ENCODE results near the gene CTNS.

Gene CTNS

DNA sequence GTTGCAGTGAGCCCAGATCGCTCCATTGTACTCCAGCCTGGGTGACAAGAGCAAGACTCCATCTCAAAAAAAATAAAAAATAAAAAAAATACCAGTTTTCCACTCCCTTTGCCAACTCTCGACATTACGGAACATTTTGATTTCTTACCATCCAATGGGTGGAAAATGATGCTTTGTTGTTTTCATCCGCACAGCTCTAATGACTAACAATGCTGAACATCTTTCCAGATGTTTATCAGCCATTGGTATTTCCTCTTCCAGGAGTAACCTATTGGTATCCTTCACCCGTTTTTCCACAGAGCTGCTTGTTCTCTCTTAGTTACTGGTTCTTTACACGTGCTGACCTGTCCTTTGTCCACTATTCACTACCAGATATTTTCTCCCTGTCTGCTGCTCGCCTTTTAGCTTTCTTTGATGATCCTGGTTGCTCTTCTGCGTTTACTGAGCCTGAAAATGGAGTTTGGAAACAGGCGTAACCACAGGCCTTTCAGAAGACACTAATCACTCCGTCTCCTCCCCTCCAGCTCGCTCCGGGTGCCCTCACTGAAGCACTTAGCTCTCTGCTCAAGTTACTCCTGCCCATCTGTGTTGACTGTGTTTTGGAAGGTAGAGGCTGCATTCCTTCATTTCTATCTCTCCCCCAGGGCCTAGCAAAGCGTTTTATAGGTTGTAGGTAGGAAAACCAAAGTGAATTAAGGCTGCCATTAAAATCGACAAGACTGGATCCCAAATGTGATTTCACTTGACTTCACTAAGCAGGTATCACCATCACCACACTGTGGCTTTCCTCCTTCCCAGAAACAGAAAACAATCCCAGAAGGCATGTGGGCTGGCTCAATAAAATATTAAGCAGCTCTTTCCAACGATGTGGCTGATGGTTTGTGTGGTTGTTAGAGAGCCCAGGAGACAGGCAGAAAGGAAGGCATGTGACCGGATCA is 9.5 kb upstream of the CTNS start:
- DNase-seq (ENCODE audit: low spot score) = no peak

DNA sequence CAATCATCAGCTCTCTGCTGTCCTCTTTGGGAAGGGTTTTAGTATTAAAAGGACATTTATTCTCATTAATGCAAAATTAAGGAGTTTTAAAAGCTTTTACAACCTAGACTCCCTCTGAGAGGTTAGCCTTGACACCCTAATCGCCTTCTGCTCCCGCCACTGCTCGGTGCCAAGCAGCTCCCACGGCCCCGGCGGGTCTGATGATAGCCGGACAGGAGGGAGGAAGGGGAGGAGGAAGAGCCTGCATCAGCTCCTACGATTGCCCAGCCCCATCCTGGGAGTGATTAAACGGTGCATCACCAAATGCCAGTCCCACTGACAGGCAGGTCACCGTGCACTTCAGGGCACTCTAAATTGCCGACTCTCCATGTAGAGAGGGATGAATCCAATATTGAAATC is 8.8 kb upstream of the CTNS start:
- DNase-seq (ENCODE audit: low spot score) = no peak

DNA sequence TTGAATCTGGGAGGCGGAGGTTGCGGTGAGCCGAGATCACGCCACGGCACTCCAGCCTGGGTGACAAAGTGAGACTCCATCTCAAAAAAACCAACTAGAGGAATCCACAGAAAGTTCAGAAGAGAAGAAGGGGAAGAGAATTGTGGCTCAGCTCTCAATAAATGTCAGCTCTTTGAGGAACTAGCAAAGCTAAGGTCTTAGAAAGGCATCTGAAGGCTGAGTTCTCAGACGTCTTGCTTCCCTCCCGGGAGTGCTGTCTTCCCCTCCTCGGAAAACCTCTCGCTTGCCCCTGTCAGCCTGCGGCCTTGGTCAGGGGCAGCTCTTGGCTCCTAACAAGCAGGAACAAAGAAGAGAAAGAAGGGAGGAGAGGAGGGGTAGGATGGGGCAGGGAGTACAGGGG is 5.8 kb upstream of the CTNS start:
- DNase-seq (ENCODE audit: low spot score) = peak; percentile 40

GRCh38 chr17:3632287-3632686 is 4.3 kb upstream of the CTNS start:
- no peak for DNase-seq (ENCODE audit: low spot score)

GRCh38 chr17:3635474-3636153 is 946 bp upstream of the CTNS start:
- DNase-seq (ENCODE audit: low spot score) = no peak

DNA sequence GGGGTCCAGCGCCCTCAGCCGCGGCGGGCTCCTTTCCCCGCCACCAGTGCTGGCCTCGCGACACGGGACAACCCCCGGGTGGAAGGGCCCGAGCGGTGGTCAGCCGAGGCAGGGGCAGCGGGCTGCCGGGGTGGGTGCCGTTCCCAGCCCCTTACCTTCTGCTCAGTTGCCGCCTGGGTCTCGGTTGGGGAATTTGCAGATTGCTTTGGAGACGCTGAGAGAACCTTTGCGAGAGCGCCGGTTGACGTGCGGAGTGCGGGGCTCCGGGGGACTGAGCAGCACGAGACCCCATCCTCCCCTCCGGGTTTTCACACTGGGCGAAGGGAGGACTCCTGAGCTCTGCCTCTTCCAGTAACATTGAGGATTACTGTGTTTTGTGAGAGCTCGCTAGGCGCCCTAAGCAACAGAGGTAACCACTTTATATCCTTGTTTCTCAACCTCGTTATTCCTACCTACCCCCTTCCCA is 381 bp downstream of the CTNS start:
- no peak for DNase-seq (ENCODE audit: low spot score)

DNA sequence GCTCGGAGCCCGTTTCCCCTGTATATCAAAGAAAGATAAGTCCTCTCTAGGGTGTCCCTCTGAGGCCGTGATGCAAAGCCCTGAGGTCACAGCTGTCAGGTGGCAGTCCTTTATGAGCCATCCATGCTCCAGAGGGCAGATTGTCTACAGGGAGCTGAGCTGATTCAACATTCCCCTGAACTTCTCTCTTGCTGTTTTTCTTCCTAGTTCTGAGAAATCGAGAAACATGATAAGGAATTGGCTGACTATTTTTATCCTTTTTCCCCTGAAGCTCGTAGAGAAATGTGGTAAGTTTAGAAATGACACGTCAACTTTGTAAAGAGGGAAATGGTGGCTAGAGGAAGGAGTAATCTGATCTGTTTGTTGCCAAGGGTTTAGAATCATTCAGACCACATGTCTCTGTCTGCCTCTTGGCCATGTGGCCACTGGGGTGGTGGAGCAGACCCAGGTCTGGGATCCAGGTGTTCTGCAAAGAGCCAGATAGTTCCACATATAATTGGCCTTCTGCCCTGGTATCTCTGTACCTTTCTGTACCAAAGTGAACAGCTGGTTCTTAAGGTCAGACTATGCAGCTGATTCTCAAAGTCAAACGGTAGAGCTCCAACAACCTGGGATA is 3.5 kb downstream of the CTNS start:
- DNase-seq (ENCODE audit: low spot score) = peak; percentile 71

DNA sequence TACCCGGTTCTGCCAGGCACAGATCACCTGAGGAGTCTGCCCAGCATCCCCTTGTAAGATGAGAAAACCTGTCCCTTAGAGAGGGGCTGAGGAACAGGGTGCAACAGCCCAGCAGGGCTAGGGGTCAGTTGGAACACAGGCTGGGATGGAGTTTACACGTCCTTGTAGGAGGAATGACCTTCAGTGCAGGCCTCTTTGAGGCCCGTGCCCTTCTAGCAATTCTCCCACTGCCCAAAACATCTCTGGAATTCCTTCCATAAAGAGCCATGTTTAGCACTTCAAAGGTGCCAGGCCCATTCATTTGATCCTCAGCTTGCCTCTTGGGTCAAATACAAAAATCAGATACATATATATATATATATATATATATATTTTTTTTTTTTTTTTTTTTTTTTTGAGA is 4.5 kb downstream of the CTNS start:
- no peak for DNase-seq (ENCODE audit: low spot score)

DNA sequence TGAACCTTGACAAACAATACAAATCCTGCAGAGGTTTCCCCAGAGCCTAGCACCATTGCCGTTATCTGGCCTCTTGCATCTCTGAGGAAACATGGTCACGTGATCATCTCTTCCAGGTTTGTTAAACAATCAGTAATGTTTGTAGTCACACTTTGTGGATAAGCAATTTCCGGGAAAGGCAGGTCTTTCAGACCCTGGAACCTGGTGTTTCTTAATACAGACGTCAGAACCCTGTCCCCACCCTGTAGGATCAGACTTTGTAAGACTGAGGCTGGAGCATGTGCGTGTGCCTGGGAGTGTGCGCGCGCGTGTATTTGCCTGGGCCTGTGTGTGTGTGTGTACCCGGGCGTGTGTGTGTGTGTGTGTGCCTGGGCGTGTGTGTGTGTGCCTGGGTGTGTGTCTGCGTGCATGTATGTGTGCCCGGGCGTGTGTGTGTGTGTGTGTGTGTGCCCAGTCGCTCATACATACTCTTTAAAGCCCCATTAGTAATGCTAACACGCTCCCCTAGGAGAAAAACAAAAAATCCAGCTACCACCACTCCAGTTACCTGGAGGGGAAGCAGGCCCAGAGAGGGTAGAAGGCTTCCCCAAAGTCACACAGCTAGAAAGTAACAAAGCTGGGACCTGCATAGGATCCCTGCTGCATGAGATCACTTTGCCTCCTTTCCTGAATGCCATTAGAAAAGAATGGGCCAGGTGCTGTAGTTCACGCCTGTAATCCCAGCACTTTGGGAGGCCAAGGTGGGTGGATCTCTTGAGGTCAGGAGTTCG is 5.3 kb downstream of the CTNS start:
- DNase-seq (ENCODE audit: low spot score) = no peak

GRCh38 chr17:3643889-3644349 is 7.4 kb downstream of the CTNS start:
- no peak for DNase-seq (ENCODE audit: low spot score)

GRCh38 chr17:3645310-3645709 is 8.8 kb downstream of the CTNS start:
- no peak for DNase-seq (ENCODE audit: low spot score)

GRCh38 chr17:3647251-3647650 is 10.7 kb downstream of the CTNS start:
- DNase-seq (ENCODE audit: low spot score) = no peak

GRCh38 chr17:3647769-3648555 is 11.4 kb downstream of the CTNS start:
- DNase-seq (ENCODE audit: low spot score) = peak; percentile 73

- DNase-seq (ENCODE audit: low spot score) = no peak
These were observed 19.2 kb downstream of the CTNS start for GRCh38 chr17:3655766-3656165.

- DNase-seq (ENCODE audit: low spot score) = no peak
These were observed 19.8 kb downstream of the CTNS start for GRCh38 chr17:3656353-3656752.

- no peak for DNase-seq (ENCODE audit: low spot score)
These were observed 20.4 kb downstream of the CTNS start for GRCh38 chr17:3656755-3657587.

DNA sequence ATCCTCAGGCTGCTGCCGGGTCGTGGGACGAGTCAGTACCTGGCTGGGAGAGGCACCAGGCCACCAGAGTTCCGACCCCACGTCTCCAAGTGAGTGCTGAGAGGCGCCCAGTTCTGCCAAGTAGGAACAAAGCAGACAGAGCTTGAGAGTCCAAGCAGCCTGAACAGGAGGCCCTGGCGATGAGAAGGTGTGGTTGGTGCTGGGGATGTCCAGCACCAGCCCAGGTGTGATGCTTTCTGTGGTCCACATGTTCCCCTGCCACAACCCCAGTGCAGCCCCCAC is 21.0 kb downstream of the CTNS start:
- no peak for DNase-seq (ENCODE audit: low spot score)

GRCh38 chr17:3657874-3658783 is 21.6 kb downstream of the CTNS start:
- DNase-seq (ENCODE audit: low spot score) = peak; percentile 54

DNA sequence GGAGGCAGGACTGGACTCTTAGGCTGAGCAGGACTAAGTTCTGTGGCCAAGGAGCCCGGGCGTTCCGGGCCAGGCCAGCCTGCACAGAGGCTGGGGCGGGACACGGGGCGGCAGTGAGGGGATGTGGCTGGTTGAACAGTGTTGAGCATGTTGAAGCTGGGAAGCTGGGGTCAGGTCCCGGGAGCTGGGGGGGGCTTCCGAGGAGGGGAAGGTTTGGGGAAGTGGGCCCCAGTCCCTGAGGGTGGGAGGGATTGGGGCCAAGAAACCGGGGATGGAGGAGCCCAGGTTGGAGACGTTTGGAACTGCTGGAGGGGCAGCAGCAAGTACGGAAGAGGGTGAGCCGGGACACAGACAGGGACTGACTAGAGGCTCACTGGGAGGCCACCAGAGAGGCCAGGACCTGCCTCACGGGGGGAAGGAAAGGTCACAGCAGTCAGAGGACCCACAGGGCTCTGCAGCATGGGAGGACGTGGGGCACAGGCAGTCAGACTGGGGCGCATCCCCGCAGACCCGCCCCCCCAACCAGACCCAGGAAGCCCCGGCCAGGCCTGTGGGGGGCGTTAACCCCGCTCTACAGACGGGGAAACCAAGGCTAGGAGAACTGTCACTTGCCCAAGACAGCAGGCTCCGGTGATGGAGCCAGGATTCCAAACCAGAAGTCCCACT is 22.4 kb downstream of the CTNS start:
- DNase-seq (ENCODE audit: low spot score) = no peak
